Esophagus squamous epithelium (tissue), 4 donors: Measurements from ENCODE around the gene RIPK1.

ENCODE experiments used
- CTCF ChIP-seq, 6 experiments: fragments of 450-650 bp in 4 of 6; fragments of 200-600 bp in 2 of 6; sonication (generic) in 2 of 6; IDR thresholded peaks; one replicate each; pipeline ENCODE4 v1.5.1; 2016 to 2019; ENCODE audit warnings: antibody characterized with exemption in 6 of 6, mild to moderate bottlenecking in 4 of 6, moderate library complexity in 4 of 6
- POLR2A ChIP-seq, 4 donors: fragments of 450-650 bp; IDR thresholded peaks; one replicate each; pipeline ENCODE4 v1.6.1; 2017; ENCODE audit warnings: antibody characterized with exemption in 4 of 4, mild to moderate bottlenecking in 4 of 4, moderate library complexity in 3 of 4

GRCh38 chr6:3119040-3119723 is 50.9 kb downstream of the RIPK1 start:
- TF ChIP-seq CTCF (IDR thresholded peaks at IDR 0.05) (no peak), POLR2A (IDR thresholded peaks at IDR 0.05) (no peak)
